HG03565 (cell line): ENCODE data around the gene C1orf167.

Experiments used
- ATAC-seq: cut with Tn5 transposase; IDR thresholded peaks from one replicate; pipeline ENCODE4 v1.9.1; 2021; ENCODE audit warnings: mild to moderate bottlenecking, moderate library complexity; ENCODE audit not compliant: unreplicated experiment

Gene C1orf167

DNA sequence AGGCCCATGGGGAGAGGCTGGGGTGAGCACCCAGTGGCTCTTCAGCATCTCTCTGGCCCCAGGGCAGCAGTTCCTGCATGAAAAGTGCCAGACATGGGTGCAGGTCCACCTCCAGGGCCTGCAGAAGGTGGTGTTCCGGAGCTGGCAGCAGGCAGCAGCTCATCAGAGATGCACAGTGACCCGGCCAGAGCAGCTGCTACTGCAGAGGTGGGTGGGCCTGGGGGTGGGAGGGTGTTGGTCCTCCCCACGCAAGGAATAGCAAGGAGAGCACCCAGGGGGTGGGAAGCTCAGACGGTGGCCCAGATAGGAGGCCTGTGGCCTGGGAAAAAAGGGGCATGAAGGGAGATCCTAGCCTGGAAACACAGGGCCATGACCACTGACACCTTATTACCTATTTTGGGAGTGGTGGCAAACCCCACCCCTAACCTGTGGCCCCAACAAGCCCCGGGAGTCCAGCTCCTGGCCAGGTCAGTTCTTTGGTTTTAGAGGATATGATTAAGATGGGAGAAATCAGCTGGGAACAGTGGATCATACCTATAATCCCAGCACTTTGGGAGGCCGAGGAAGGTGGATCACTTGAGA lies 20.2 kb downstream of the C1orf167 start:
- ATAC-seq, result no peak

DNA sequence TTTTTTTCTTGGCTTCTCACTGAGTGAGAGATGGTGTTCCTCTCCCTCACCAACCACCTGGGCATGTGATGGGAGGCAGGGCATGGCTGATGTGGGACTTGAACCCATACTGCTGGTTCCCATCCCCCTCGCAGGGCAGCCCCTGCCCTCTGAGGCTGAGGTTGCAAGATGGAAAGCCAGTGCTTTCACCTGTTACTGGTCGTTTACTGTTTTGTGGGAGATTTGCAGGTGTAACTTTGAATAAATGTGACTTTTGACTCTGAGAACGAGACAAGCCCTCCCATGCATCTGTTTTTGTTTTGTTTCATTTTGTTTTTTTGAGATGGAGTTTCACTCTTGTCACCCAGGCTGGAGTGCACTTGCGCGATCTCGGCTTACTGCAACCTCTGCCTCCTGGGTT lies 21.6 kb downstream of the C1orf167 start:
- no peak for ATAC-seq

DNA sequence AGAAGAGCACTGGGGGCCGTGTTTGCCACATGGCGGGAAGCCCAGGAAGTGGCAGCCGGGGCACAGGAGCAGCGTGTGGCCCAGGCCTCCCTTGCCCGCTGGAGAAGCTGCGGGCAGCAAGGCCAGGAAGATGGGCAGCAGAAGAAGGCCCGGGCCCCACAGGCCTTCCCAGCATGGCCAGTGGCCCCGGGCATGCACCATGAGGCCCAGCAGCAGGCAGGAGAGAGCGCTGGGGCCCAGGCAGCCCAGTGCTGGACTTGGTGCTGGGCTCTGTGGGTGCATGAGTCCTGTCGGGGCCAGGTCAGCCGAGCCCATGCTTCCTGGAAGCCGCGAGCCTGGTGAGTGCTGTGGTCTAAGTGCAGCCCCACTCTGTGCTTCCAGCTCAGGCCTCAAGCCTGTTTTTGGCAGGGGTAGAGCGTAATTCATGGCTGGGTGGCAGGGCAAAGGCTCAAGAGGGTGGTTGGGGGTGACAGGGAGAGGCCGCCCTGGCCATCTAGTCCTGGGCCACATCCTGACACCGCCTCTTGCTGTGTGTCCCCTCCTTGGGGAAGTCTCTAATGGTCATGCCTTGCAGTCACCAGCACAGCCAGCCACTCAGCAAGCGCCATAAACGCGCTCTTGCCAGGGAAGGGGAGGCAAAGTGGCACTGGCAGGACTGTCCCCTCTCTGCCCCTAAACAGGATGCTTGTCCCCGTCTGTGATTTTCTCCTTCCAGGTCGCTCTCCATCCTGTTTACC lies 22.4 kb downstream of the C1orf167 start:
- no peak for ATAC-seq

DNA sequence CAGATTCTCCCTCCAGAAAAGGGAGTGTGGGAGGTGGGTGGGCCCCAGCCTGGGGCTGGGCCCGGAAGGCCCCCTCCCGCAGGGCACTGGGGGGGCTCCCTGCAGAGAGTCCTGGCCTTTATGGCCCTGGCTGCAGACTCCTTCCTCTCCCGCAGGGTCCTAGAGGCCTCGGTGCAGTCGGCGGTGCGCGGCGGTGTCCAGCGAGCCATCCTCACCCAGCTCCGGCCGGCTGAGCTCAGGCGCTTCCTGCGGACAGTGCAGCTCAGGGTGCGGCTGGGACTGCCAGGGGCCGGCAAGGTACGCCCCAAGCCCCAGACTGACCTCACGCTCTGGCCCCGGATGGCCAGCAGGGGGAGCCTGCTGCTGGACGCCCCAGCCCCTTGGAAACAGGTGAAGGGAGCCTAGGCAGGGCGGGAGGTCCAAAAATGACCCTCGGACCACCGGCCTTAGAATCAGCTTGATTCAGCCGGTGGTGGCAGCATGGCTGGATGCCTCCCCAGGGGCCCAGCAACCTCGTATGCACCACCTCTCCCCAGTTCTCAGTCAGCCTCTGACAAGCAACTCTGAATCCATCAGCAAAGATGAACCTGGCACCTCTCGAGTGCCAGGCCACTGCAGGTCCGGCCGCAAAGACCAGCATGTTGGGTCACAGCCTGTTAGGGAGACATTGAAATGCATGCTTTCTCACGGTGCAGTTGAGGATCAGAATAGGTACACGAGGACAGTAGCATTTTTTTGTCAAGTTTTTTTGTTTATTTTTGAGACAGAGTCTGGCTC lies 23.2 kb downstream of the C1orf167 start:
- no peak for ATAC-seq

DNA sequence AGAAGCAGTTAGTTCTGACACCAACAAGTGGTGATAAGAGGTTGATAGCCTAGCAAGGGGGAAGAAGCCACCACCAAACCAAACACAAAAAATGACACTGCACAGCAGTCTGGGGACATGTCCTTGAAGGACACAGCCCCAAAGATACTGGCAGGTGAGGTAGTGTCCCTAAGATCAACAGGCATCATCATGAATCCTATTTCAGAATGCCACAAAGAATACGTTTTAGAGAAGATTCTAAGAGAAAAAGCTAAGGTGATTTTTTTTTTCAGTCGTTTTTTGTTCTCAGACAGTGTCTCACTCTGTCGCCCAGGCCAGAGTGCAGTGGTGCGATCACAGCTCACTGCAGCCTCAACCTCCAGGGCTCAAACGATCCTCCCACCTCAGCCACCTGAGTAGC lies 24.2 kb downstream of the C1orf167 start:
- no peak for ATAC-seq

DNA sequence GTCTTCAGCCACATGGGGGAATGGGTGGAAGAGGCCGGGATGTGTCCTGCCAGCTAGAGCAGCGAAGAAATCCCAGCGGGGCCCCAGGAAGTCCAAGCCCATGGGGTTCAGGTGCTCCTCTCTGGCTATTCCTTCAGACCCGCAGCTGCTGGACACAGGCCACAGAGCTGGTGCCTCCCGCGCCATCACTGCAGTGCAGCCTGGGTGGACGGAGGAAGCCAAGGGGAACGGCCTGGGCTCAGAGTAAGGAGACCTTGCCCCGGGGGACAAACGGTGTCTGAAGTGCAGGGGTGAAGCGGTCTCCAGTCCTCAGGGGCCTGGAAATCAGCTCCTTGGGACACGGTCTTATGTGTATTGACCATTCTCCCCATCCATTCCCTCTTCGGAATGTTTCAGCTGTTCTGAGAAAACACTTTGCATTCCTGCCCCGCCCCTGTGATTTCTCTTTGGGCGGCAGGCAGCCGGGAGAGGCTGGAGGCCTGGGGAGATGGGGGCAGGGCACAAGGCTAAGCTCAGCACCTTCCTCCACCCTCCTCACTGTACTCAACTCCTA lies 25.3 kb downstream of the C1orf167 start:
- no peak for ATAC-seq

DNA sequence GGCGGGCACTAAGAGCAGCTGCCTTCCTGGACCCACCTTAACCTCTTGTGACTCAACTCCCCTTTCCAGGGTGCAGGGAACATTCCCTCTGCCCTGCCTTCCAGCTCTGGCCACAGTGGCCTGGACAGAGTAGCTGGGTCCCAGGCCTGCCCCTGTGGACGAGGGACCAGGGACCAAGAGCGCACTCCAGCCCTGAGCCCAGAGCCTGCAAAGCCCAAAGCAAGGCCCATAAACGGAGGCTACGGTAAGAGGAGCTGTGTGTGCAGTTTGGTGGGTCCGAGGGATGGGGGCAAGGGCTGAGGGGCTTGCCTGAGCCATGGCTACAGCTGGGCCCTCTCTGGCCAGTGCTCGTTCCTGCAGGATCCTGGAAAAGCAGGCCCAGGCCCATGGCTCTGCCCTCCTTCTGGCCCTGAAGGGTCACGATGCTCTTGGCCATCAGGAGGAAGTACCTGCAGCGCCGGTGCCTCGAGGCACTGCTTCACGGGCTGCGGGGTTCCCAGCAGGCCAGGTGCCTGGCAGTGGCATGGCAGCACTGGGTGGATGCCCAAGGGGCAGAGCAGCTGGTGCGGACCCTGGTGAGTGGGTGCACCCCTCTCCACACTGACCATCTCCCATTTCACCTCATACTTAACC lies 25.9 kb downstream of the C1orf167 start:
- ATAC-seq, result no peak

DNA sequence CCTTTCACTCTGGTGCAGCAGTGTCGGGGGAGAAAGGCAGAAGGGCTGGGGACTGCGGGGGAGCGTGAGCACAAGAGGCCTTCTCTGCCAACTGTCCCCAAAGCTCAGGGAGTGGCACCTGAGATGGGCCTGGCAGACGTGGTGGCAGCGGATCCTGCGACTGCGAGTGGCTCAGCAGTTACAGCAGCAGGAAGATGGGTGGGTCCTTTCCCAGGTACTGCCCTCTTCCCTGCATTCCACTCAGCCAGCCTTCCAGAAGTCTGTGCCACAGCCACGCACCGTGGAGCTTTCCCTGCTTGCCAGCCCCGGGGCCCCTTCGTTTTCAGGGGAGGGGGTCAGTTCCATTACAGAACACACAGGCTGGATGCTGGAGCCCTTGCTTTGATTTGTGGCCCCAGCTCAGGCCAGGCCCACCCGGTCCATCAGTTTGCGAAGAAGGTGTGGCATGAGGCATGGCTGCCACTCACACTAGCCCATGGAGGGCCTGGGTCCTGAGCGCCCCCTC lies 26.6 kb downstream of the C1orf167 start:
- no peak for ATAC-seq

DNA sequence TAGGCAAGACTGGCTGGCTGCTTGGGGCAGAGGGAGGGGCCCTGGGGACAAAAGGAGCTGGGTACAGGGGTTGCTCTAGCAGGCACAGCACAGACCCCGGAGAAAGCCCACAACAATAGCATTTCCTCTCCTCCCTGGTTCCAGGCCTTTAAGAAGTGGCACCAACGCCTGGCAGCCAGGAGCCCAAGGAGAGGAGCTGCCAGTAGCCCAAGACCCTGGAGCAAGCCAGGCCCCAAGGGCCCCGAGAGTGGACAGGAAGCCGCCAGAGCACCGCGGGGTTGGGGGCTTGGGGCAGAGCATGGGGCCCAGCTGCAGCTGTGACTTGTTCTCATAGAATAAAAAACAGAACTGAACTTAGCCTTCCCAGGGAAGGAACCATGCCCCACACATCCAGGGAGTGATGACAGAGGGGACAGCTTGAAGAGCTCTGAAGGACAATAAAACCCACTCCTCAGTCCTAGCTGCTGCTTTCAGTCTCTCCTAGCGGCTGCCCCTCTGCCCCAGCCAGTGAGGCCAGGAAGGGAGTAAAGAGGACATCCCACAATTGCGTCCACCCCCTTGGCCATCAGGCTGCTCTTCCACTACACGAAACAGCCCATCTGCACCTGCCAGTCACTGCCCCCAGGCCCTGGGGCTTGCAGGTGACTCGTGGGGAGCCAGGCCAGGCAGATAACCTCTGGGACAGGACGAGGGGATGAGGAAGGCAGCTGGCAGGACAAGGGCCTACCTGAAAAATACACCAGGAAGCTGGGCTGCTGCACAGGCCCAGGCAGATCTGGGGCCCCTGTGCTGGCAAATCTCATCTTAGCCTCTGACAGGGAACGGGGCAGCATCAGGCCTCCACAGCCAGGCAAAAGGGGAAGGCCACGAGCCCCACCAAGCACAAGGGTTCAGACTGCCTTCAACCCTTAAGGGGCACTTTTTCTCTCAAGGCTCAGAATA lies 27.4 kb downstream of the C1orf167 start:
- no peak for ATAC-seq

DNA sequence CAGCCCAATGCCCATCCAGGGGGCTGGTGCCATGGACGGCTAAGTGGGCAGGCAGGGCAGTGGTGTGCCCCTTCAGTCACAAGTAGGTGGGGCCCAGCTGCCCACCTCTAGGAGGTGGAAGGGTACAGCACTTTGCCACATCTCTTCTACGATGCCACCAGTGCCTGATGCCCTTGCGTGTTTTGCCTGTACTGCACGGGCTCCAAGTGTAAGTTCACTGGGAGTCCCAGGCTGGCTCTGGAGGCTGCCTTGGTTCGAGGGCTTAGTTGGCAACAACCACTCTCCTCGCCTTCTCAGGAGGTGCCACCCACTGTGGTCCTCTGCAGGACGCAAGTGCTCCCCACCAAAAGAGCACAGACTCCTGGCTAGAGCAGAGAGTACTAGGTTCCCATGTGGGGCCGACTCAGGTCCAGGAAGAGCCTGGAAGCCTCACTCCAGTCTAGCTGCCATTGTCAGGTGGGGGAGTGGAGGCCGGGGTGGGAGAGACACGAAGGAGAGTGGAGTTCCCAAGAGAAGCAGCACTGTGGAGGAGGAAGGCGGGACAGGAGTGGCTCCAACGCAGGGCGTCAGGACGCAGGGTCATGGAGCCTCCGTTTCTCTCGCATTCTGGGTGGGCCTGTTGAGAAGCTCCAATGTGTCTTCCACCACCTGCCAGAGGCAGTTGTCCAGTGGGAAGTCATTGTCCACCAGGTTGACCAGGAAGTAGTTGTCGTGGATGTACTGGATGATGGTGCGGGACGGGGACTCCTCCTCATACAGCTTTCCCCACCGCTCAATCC lies 28.3 kb downstream of the C1orf167 start:
- ATAC-seq, result no peak

DNA sequence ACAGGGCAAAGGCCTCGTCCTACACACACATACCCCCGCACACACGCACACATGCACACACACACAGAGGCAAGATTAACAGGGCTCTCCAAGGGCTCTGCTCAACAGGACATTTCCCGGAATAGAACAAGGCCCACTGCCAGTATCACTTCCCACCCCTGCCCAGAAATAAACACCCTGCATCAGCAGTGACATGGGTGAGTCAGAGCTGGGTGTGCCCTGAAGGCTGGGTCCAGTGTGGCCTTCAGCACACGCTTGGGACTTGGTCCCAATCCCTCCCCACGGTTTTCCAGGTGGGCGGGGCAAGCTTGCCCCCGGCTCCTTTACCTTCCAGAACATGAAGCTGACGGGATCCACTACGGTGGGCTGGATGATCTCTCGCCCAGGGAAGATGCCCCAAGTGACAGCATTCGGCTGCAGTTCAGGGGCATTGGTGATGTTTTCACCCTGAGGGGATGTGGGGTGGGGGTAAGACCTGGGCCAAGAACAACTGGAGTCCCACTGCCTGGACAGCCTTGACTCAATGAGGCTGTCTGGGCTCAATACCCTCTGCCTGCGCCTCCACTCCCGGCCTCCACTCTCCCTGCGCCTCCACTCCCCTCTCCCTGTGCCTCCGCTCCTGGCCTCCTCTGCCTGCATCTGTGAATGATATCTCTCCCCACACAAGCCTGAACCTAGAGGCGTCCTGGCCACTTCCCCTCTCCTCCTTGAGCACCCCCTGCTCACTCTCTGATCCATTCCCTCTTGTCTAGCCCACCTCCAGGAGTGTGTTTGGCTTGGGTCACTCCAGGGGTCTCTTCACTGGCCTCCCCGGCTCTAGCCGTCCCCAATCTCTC lies 29.1 kb downstream of the C1orf167 start:
- ATAC-seq, result no peak

DNA sequence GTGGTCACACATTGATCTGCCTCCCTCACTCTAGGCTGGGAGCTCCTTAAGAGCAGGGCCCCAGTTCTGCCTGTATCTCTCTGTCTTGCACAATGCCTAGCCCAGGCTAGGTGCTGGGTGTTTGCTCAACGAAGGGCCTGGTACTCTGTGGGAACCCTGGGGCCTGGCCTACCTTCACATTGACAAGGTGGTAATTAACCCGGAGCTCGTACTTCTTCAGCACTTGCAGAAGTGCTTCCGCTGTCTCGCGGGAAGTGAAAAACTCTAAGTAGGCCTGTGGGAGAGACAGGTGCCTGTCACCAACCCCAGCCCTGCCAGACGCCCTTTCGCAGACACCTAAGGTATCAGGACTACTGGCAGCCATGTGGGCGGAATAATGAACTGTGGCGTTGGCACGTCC lies 30.1 kb downstream of the C1orf167 start:
- no peak for ATAC-seq

DNA sequence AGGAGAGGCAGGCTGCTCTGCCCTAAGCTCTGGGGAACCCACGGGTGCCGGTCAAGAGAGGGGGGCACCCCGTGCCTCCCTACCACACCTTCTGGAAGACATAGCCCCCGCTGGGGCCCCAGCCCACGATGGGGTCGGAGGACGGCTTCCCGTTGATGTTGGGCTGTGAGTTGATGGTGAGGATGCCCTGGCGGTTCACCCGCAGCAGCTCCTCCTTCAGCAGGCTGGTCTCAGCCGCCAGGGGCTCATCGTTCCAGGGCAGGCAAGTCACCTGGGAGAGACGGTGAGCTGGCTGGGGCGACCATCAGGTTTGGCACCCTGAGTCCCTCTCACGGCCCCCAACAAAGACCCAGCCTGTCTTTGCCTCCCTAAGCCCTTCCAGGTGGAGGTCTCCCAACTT lies 31.8 kb downstream of the C1orf167 start:
- no peak for ATAC-seq

DNA sequence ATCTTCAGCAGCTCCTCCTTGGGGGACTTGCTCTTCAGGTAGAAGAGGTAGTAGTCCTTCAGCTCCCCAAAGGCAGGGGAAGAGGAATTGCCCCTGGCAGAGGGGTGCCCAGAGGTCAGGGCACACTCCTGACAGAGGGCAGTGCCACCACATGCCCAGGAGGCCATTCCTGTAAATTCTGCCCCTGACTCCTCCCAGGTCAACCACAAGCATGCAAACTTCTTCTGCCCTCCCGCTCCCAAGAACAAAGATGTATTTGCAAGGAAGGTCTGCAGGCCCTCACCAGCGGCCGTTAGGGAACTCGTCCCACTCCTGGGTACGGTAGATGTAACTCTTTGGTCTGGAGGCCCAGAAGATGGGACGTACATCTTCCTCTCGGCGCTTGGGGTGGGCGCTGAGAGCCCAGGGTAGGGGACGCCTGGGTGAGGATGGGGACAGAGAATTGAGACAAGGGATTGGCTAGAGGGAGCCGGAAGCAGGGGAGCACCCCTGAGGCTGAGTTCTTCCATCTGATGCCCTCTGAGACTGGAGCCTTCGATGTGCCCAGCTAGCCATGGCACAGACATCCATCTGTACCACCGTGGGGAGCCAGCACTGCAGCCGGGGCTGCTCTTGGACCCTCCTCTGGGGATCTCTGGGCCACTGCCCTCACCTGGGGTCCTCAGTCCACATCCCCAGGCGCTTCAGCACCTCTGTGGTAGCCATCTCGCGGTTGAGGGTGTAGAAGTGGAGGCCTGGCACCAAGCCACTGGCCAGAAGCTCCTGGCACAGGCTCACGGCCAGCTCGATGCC lies 32.6 kb downstream of the C1orf167 start:
- ATAC-seq, result no peak

DNA sequence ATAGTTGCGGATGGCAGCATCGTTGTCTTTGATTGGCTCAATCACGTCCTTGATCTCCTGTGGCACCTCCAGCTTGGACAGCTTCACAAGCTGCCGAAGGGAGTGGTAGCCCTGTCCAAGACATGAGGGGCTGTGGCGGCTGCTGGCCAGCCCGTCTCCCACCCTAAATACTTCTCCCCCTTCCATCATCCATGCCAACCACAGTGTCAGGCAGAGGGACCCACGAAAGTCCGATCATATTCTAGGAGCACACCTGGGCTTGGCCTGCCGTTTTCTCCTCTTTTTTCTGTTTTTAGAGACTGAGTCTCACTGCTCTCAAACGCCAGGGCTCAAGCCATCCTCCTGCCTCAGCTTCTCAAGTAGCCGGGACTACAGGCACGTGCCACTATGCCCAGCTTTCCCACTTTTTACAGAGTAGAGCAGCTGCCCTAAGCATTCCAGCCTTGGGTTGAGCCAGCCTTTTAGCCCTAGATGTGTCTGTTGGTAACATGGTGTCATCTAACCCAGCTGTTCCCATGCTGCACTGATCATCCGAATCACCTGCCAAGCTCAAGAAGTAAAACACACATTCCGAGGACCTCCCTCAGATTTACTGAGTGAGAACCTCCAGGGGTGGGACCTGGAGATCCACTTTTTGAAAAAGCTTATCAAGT lies 33.4 kb downstream of the C1orf167 start:
- ATAC-seq, result no peak

DNA sequence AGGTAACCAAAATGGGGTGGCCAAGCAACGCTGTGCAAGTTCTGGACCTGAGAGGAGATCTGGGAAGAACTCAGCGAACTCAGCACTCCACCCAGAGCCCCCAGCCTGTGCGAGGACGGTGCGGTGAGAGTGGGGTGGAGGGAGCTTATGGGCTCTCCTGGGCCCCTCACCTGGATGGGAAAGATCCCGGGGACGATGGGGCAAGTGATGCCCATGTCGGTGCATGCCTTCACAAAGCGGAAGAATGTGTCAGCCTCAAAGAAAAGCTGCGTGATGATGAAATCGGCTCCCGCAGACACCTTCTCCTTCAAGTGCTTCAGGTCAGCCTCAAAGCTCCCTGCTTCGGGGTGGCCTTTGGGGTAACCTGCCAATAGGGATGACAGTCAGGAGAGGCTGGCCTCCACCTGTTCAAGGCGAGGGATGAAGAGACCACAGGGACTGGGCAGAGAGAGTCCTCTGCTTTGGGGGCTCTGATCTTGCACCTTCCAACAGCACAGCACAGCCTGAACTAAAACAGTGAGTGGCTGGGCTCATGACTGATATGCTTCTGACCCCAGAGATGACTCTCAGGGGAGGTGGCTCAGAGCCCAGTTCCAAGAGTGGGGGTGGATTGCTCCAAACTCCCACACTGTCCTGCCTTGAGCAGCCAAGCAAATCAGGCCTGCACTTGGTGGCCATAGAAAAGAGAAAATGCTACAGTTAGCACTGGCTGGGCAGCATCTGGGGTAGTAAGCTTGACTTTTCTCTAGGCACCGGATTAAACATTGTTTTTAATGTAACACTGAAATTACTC lies 34.2 kb downstream of the C1orf167 start:
- no peak for ATAC-seq
